Endothelial cell of umbilical vein (primary cell): ENCODE data around the gene DPH6. TPM values are rescaled to one million over a fixed set of nuclear protein-coding genes. Genes with fewer than 3 reads are reported as not detected.
"Not testable (repeated sequence)": the region's sequence is repeated elsewhere in the genome, so short reads cannot be mapped to it uniquely, and the experiment has no call there.

Experiments
- BruUV-seq: library from RNA; stranded (reverse); fragments of 400-500 nt; replicated peaks from 2 replicates; lab custom pipeline; 2021; lab: Mats Ljungman, UMichigan
- CTCF ChIA-PET: fragments of 300-600, 350-600 bp; sonication (Branson Sonifier 250); formaldehyde crosslinking; loops from one replicate; lab custom pipeline; 2021; ENCODE audit warnings: antibody characterized with exemption, inconsistent platforms; lab: Charles Lee
- POLR2A ChIA-PET: fragments of 300-600, 350-600 bp; sonication (Branson Sonifier 250); formaldehyde crosslinking; loops from one replicate; lab custom pipeline; 2021; ENCODE audit warnings: antibody characterized with exemption, inconsistent platforms; lab: Charles Lee
- DNase-seq: peaks from one replicate; pipeline ENCODE4 v3.0.0-alpha.2; 2011; ENCODE audit warnings: low read depth, low spot score
- FAIRE-seq: peaks from 2 replicates; lab custom pipeline; 2011; peaks lifted over from hg19 to GRCh38; lab: Jason Lieb, UNC
- H2AFZ ChIP-seq: 2 replicates; pipeline ENCODE4 v1.6.0; 2012; ENCODE audit warnings: low read depth, low read length, control low read depth, inconsistent platforms
- H3K27ac ChIP-seq: 2 replicates; pipeline ENCODE4 v1.5.1; 2011; ENCODE audit warnings: low read depth, mild to moderate bottlenecking, control low read depth, low read length, moderate library complexity; ENCODE audit not compliant: insufficient read depth
- H3K27me3 ChIP-seq, 2 experiments: 2 replicates each; pipeline versions ENCODE4 v1.6.0 to v1.6.1; 2011; ENCODE audit warnings: low read length in 2 of 2, mixed read lengths in 1 of 2; ENCODE audit not compliant: control insufficient read depth in 2 of 2, insufficient read depth in 2 of 2
- H3K36me3 ChIP-seq, 2 experiments: 2 replicates in 1 of 2; 3 replicates in 1 of 2; pipeline ENCODE4 v1.5.1; 2011; ENCODE audit warnings: low read length in 2 of 2, mild to moderate bottlenecking in 1 of 2, moderate library complexity in 1 of 2; ENCODE audit not compliant: control insufficient read depth in 2 of 2, insufficient read depth in 2 of 2; ENCODE audit errors: extremely low read depth in 1 of 2
- H3K4me1 ChIP-seq: 3 replicates; pipeline ENCODE4 v1.5.1; 2011; ENCODE audit warnings: mild to moderate bottlenecking, low read length; ENCODE audit not compliant: control insufficient read depth, insufficient read depth; ENCODE audit errors: extremely low read depth
- H3K4me2 ChIP-seq: 2 replicates; pipeline ENCODE4 v1.6.1; 2011; ENCODE audit warnings: low read length, control low read depth, mixed read lengths; ENCODE audit not compliant: insufficient read depth
- H3K4me3 ChIP-seq, 3 experiments: fragments of 200-600 bp in 1 of 3; sonication (generic), shearing (Covaris generic) in 1 of 3; replicated peaks in 1 of 3; 2 replicates each; pipeline ENCODE4 v1.5.1; 2011 to 2016; ENCODE audit warnings: control low read depth in 3 of 3, low read length in 3 of 3, mild to moderate bottlenecking in 2 of 3, inconsistent platforms in 1 of 3, low read depth in 1 of 3, moderate library complexity in 1 of 3; ENCODE audit not compliant: insufficient read depth in 1 of 3
- H3K79me2 ChIP-seq: 2 replicates; pipeline ENCODE4 v1.6.0; 2012; ENCODE audit warnings: low read length, inconsistent platforms; ENCODE audit not compliant: control insufficient read depth, insufficient read depth
- H3K9ac ChIP-seq: replicated peaks from 2 replicates; pipeline ENCODE3; 2011; ENCODE audit warnings: low read length, control low read depth; ENCODE audit not compliant: insufficient read depth; ENCODE audit errors: extremely low read depth
- H3K9me1 ChIP-seq: replicated peaks from 3 replicates; pipeline ENCODE4 v1.6.0; 2011; ENCODE audit warnings: mild to moderate bottlenecking, low read length; ENCODE audit not compliant: control insufficient read depth, insufficient read depth; ENCODE audit errors: extremely low read depth
- H3K9me3 ChIP-seq: replicated peaks from 2 replicates; pipeline ENCODE4 v1.5.1; 2012; ENCODE audit warnings: low read length, inconsistent platforms; ENCODE audit not compliant: control insufficient read depth, insufficient read depth
- H4K20me1 ChIP-seq: replicated peaks from 2 replicates; pipeline ENCODE3; 2011; ENCODE audit warnings: mild to moderate bottlenecking, low read length; ENCODE audit not compliant: control insufficient read depth, insufficient read depth; ENCODE audit errors: extremely low read depth
- EZH2 ChIP-seq: IDR thresholded peaks from 2 replicates; pipeline ENCODE4 v1.6.1; 2012; ENCODE audit warnings: borderline replicate concordance, low read depth, mild to moderate bottlenecking, moderate library complexity, low read length, inconsistent platforms; ENCODE audit not compliant: severe bottlenecking
- FOS ChIP-seq: IDR thresholded peaks from 2 replicates; pipeline ENCODE4 v1.6.1; 2011; ENCODE audit warnings: mild to moderate bottlenecking, low read length, moderate library complexity, borderline replicate concordance; ENCODE audit not compliant: insufficient read depth
- GATA2 ChIP-seq: IDR thresholded peaks from 2 replicates; pipeline ENCODE4 v1.7.0; 2011; ENCODE audit warnings: low read depth, mild to moderate bottlenecking, moderate library complexity, mixed read lengths, low read length; ENCODE audit not compliant: insufficient read length, insufficient read depth
- JUN ChIP-seq: IDR thresholded peaks from 2 replicates; pipeline ENCODE4 v1.6.1; 2011; ENCODE audit warnings: borderline replicate concordance, low read depth; ENCODE audit not compliant: insufficient read length, insufficient read depth
- MYC ChIP-seq: IDR thresholded peaks from one replicate; pipeline ENCODE4 v1.6.1; 2011; ENCODE audit warnings: mild to moderate bottlenecking, low read depth, low read length
- POLR2A ChIP-seq: IDR thresholded peaks from 2 replicates; pipeline ENCODE4 v1.6.1; 2012; ENCODE audit warnings: low read depth, mild to moderate bottlenecking, control low read depth, low read length
- POLR2AphosphoS5 ChIP-seq: IDR thresholded peaks from 2 replicates; pipeline ENCODE4 v1.6.1; 2012; ENCODE audit warnings: low read depth, mild to moderate bottlenecking, control low read depth, low read length, moderate library complexity; ENCODE audit not compliant: insufficient read depth
- dilution Hi-C: fragments of 300-500 bp; cut with MboI; formaldehyde crosslinking; loops from one replicate; pipeline ENCODE4 v1.15.0; 2019; ENCODE audit warnings: low sequenced_read_pairs; ENCODE audit not compliant: extremely low pct_ligation_motif_present
- intact Hi-C: fragments of 100-400 bp; cut with micrococcal nuclease; formaldehyde crosslinking; loops from one replicate; pipeline ENCODE4 v1.10.0; 2022
- polyA plus RNA-seq, 4 experiments: library from polyadenylated mRNA; depleted of rRNA in 3 of 4; stranded (reverse) in 3 of 4; unstranded in 1 of 4; fragments of >200 nt; gene quantifications; 2 replicates each; pipeline versions ENCODE4 v1.2.1 to v1.2.3, GENCODE V29; 2011 to 2012; ENCODE audit warnings: missing spikeins in 1 of 4
- total RNA-seq: library from RNA; stranded (reverse); gene quantifications from 2 replicates; pipeline ENCODE4 v1.2.3, GENCODE V29; 2021
- TF ChIP-seq, protein P1 (sequence below), 2 donors: IDR thresholded peaks; 1 replicate in 1 of 2; 2 replicates in 1 of 2; pipeline ENCODE4 v1.5.1; 2011; ENCODE audit warnings: low read length in 2 of 2, mild to moderate bottlenecking in 2 of 2, moderate library complexity in 2 of 2, control low read depth in 1 of 2, inconsistent platforms in 1 of 2, low read depth in 1 of 2; ENCODE audit not compliant: insufficient read depth in 1 of 2; ENCODE audit errors: extremely low read depth in 1 of 2
- TF ChIP-seq, protein P2 (sequence below): IDR thresholded peaks from 2 replicates; pipeline ENCODE4 v1.6.1; 2011; ENCODE audit not compliant: insufficient read depth, insufficient read length

Gene DPH6
- total and polyA plus RNA-seq, 2 donors (not counting 3 experiments of a cell fraction or from before 2014, with no cell fraction given), result 4.6 to 10.1 TPM

DNA sequence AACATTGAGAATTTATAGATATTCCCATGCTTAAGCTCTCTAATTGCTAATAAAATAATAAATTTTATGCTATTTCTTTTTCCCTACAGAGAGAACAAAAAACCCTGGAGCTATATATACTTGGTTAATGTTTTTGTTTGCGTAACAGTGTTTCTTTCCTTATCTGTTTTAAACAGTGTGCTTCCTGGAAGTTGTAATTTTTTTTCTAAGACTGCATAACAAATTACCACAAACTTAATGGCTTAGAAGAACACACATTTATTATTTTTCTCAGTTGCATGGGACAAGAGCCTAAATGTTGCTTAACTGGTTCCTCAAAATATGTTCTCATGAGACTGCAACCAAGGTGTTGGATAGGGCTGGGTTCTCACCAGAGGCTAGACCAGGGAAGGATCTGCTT is 49.7 kb upstream of the DPH6 start:
- Histone ChIP-seq H3K79me2 (no peaks in the 10 kb centered on the region), H3K9ac (no peak overlapping the region), H3K36me3 (no peaks in the 10 kb centered on the region), H3K4me2 (no peak overlapping the region), H2AFZ (no peak overlapping the region), H3K27ac (no peak overlapping the region), H3K4me1 (no peaks in the 10 kb centered on the region), H3K9me1 (no peaks in the 10 kb centered on the region), H3K4me3 (no peak overlapping the region), H4K20me1 (no peaks in the 10 kb centered on the region), H3K9me3 (no peaks in the 10 kb centered on the region), H3K27me3 (no peaks in the 10 kb centered on the region)
- intact Hi-C loops (no loop called here), dilution Hi-C loops (no loop called here)
- no peak for FAIRE-seq
- ChIA-PET CTCF (interaction anchor here (1.1 to 1.8 kb wide), 2 partner anchors 10 kb away, joined by 4 to 5 read pairs; no protein-coding TSS in a partner anchor), POLR2A (interaction anchor here (0.6 kb wide), 1 partner anchor 240 kb away, joined by 5 read pairs; no protein-coding TSS in a partner anchor)
- BruUV-seq, result no TSS peak
- peak; percentile 33 for DNase-seq
- TF ChIP-seq EZH2 (no peak), MYC (no peak), FOS (no peak), POLR2AphosphoS5 (no peak), GATA2 (no peak), POLR2A (no peak), JUN (no peak)
- TF ChIP-seq, protein P1, sequence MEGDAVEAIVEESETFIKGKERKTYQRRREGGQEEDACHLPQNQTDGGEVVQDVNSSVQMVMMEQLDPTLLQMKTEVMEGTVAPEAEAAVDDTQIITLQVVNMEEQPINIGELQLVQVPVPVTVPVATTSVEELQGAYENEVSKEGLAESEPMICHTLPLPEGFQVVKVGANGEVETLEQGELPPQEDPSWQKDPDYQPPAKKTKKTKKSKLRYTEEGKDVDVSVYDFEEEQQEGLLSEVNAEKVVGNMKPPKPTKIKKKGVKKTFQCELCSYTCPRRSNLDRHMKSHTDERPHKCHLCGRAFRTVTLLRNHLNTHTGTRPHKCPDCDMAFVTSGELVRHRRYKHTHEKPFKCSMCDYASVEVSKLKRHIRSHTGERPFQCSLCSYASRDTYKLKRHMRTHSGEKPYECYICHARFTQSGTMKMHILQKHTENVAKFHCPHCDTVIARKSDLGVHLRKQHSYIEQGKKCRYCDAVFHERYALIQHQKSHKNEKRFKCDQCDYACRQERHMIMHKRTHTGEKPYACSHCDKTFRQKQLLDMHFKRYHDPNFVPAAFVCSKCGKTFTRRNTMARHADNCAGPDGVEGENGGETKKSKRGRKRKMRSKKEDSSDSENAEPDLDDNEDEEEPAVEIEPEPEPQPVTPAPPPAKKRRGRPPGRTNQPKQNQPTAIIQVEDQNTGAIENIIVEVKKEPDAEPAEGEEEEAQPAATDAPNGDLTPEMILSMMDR (IDR thresholded peaks at IDR 0.05; ENCODE audit: extremely low read depth in 1 of 2, insufficient read depth in 1 of 2, low read depth in 1 of 2, low read length in 2 of 2), result no peak
- TF ChIP-seq, protein P2, sequence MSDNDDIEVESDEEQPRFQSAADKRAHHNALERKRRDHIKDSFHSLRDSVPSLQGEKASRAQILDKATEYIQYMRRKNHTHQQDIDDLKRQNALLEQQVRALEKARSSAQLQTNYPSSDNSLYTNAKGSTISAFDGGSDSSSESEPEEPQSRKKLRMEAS, result no peak

DNA sequence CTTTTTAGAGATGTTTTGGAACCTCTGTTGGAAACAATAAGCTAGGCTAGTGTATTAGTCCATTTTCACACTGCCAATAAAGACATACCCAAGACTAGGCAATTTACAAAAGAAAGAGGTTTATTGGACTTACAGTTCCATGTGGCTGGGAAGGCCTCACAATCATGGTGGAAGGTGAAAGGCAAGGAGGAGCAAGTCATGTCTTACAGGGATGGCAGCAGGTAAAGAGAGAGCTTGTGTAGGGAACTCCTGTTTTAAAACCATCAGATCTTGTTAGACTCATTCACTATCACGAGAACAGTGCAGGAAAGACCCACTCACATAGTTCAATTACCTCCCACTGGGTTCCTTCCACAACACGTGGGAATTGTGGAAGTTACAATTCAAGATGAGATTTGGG is 46.0 kb upstream of the DPH6 start:
- H3K4me3 ChIP-seq, H3K4me1 ChIP-seq, DNase-seq, POLR2A ChIA-PET, FAIRE-seq, CTCF ChIA-PET, intact Hi-C loops, H3K36me3 ChIP-seq, H3K27me3 ChIP-seq, H4K20me1 ChIP-seq, BruUV-seq, H3K9ac ChIP-seq, H3K79me2 ChIP-seq, H3K4me2 ChIP-seq, H3K9me1 ChIP-seq, H3K9me3 ChIP-seq, H3K27ac ChIP-seq, dilution Hi-C loops, H2AFZ ChIP-seq: not testable (repeated sequence)
